ENCODE data around the gene VPS45.

GRCh38 chr1:150185481-150185880 is 117.9 kb downstream of the VPS45 start:
- TF ChIP-seq MYC (IDR thresholded peaks at IDR 0.05; ENCODE audit: low read depth, low read length) (no peak), POLR2A (IDR thresholded peaks at IDR 0.05; ENCODE audit: extremely low read depth, insufficient read length) (no peak), CTCF (IDR thresholded peaks at IDR 0.05; ENCODE audit: low read depth, low read length) (no peak), MAX (IDR thresholded peaks at IDR 0.05; ENCODE audit: low read depth, low read length) (no peak)

Data from NB4 (cell line).